Nephron progenitor cell (in vitro differentiated cells): ENCODE data around the gene PHKB.
A peak's percentile ranks its signal among the peaks of the same experiment; 100 is the strongest.
"Not testable (repeated sequence)": the region's sequence is repeated elsewhere in the genome, so short reads cannot be mapped to it uniquely, and the experiment has no call there.

Experiments
- DNase-seq: peaks from one replicate; pipeline ENCODE4 v3.0.0; 2021
- H3K27ac Mint-ChIP-seq: 2 replicates; pipeline ENCODE4 v1.8.0; 2021; ENCODE audit warnings: mild to moderate bottlenecking, moderate library complexity, mixed read lengths
- H3K27me3 Mint-ChIP-seq: 2 replicates; pipeline ENCODE4 v1.8.0; 2021; ENCODE audit warnings: mild to moderate bottlenecking, low read depth, mixed read lengths; ENCODE audit not compliant: poor library complexity
- H3K36me3 Mint-ChIP-seq: 2 replicates; pipeline ENCODE4 v1.8.0; 2021; ENCODE audit warnings: low read depth, mixed read lengths
- H3K4me1 Mint-ChIP-seq: 2 replicates; pipeline ENCODE4 v1.8.0; 2021; ENCODE audit warnings: mixed read lengths
- H3K4me3 Mint-ChIP-seq: 2 replicates; pipeline ENCODE4 v1.8.0; 2021; ENCODE audit warnings: mild to moderate bottlenecking, moderate library complexity, mixed read lengths
- H3K9me3 Mint-ChIP-seq: 2 replicates; pipeline ENCODE4 v1.8.0; 2021; ENCODE audit warnings: mild to moderate bottlenecking, moderate library complexity, mixed read lengths
- CTCF ChIP-seq: fragments of 200-600 bp; sonication (generic); IDR thresholded peaks from 2 replicates; pipeline ENCODE4 v1.5.0; 2021; ENCODE audit warnings: antibody characterized with exemption

Gene PHKB

GRCh38 chr16:47442884-47443283 is 18.2 kb upstream of the PHKB start:
- DNase-seq, H3K27me3 Mint-ChIP-seq, H3K4me3 Mint-ChIP-seq, H3K27ac Mint-ChIP-seq, H3K4me1 Mint-ChIP-seq: not testable (repeated sequence)
- H3K9me3 Mint-ChIP-seq = peaks cover 49% of the 10 kb centered on the region
- H3K36me3 Mint-ChIP-seq = peaks cover 71% of the 10 kb centered on the region

GRCh38 chr16:47446431-47446830 is 14.7 kb upstream of the PHKB start:
- Mint-ChIP-seq H3K36me3 (peaks cover 47% of the 10 kb centered on the region), H3K9me3 (peaks cover 19% of the 10 kb centered on the region), H3K27ac (no peak overlapping the region), H3K4me3 (no peak overlapping the region), H3K27me3 (no peaks in the 10 kb centered on the region), H3K4me1 (no peaks in the 10 kb centered on the region)
- TF ChIP-seq CTCF = no peak
- no peak for DNase-seq

- Mint-ChIP-seq H3K27me3 (no peaks in the 10 kb centered on the region), H3K27ac (no peak overlapping the region), H3K4me1 (no peaks in the 10 kb centered on the region), H3K36me3 (peaks cover 39% of the 10 kb centered on the region), H3K9me3 (no peaks in the 10 kb centered on the region), H3K4me3 (no peak overlapping the region)
- DNase-seq = no peak
- no peak for TF ChIP-seq CTCF
These were observed 12.1 kb upstream of the PHKB start for GRCh38 chr16:47448830-47449575.

GRCh38 chr16:47449788-47450187 is 11.3 kb upstream of the PHKB start:
- Mint-ChIP-seq H3K9me3 (no peaks in the 10 kb centered on the region), H3K36me3 (peaks cover 39% of the 10 kb centered on the region), H3K27me3 (no peaks in the 10 kb centered on the region), H3K4me1 (no peaks in the 10 kb centered on the region), H3K27ac (no peak overlapping the region), H3K4me3 (no peak overlapping the region)
- TF ChIP-seq CTCF = no peak
- DNase-seq = no peak

- DNase-seq = no peak
- H3K4me1 Mint-ChIP-seq = peaks cover 29% of the 10 kb centered on the region
- H3K4me3 Mint-ChIP-seq = no peak overlapping the region
- no peak for TF ChIP-seq CTCF
- H3K27me3 Mint-ChIP-seq = no peaks in the 10 kb centered on the region
- H3K27ac Mint-ChIP-seq = no peak overlapping the region
- peaks cover 29% of the 10 kb centered on the region for H3K36me3 Mint-ChIP-seq
- no peaks in the 10 kb centered on the region for H3K9me3 Mint-ChIP-seq
These were observed 2.8 kb upstream of the PHKB start for GRCh38 chr16:47458331-47458730.

GRCh38 chr16:47459603-47460002 is 1.5 kb upstream of the PHKB start:
- peaks cover 20% of the 10 kb centered on the region for H3K36me3 Mint-ChIP-seq
- peak overlapping the region; percentile 99 for H3K27ac Mint-ChIP-seq
- no peak for DNase-seq
- no peak for TF ChIP-seq CTCF
- no peaks in the 10 kb centered on the region for H3K27me3 Mint-ChIP-seq
- no peaks in the 10 kb centered on the region for H3K9me3 Mint-ChIP-seq
- H3K4me3 Mint-ChIP-seq = peak overlapping the region; percentile 99
- peaks cover 36% of the 10 kb centered on the region for H3K4me1 Mint-ChIP-seq
